ENCODE data around the gene C9orf40. TPM values are rescaled to one million over a fixed set of nuclear protein-coding genes. Genes with fewer than 3 reads are reported as not detected.

C9orf40 gene
- total and polyA plus RNA-seq, 7 experiments from 2014 or later: 1.8 to 13.6 (median 2.7) TPM

GRCh38 chr9:74979844-74980243 is 27.1 kb upstream of the C9orf40 start:
- ChIA-PET CTCF (no interaction called here), POLR2A (no interaction called here)
- H3K4me1 Mint-ChIP-seq: peaks cover 0 to 1% (median under 1%) of the 10 kb centered on the region in 7 donors
- intact Hi-C loops (cut with micrococcal nuclease): no loop called here
- DNase-seq (no peak), ATAC-seq (no peak)
- no peak overlapping the region for H3K4me3 Mint-ChIP-seq
- peaks cover 0 to 9% (median 0%) of the 10 kb centered on the region in 3 experiments for H3K36me3 ChIP-seq (ENCODE audit: control insufficient read depth in 2 of 3, insufficient read depth in 3 of 3, low read length in 3 of 3)
- no peak overlapping the region for H3K27ac ChIP-seq (ENCODE audit: low read depth, low read length)
- H3K4me3 ChIP-seq (ENCODE audit: low read length): no peak overlapping the region
- H3K27me3 ChIP-seq (ENCODE audit: control insufficient read depth in 2 of 2, insufficient read depth in 2 of 2, low read length in 2 of 2): no peaks in the 10 kb centered on the region
- H3K27me3 Mint-ChIP-seq: no peaks in the 10 kb centered on the region
- peaks cover 0 to 12% (median 0%) of the 10 kb centered on the region in 11 donors for H3K9me3 Mint-ChIP-seq
- peaks cover 0 to 59% (median 30%) of the 10 kb centered on the region in 5 donors for H3K36me3 Mint-ChIP-seq
- H3K27ac Mint-ChIP-seq: no peak overlapping the region
- H3K4me1 ChIP-seq (ENCODE audit: control insufficient read depth in 2 of 2, insufficient read depth in 2 of 2, low read length in 2 of 2): no peaks in the 10 kb centered on the region
- no peaks in the 10 kb centered on the region for H3K9me3 ChIP-seq (ENCODE audit: control insufficient read depth in 2 of 3, low read length in 3 of 3)

DNA sequence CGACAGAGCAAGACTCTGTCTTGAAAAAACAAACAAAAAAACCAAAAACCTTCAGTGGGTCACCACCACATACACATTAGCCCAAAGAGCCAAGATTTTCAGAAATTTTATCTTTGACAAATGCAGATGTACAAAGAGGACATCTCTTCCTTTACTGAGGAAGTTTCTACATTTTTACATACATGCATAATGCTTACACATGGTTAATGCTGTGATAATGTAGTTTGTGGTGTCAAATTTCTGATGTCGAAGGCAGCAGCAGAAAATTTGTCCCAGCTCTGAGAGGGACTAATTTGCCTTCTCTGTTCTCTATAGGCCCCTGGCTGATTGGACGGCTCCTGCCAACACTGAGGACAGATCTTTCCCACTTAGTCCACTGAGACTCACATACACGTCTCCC is 24.6 kb upstream of the C9orf40 start:
- Mint-ChIP-seq H3K4me3 (no peak overlapping the region), H3K36me3 (peaks cover 0 to 49% (median 32%) of the 10 kb centered on the region in 5 donors), H3K27ac (no peak overlapping the region), H3K4me1 (peaks cover 0 to 21% (median 13%) of the 10 kb centered on the region in 7 donors), H3K27me3 (no peaks in the 10 kb centered on the region), H3K9me3 (peaks cover 0 to 23% (median 0%) of the 10 kb centered on the region in 11 donors)
- H3K27ac ChIP-seq (ENCODE audit: low read depth, low read length): no peak overlapping the region
- H3K4me3 ChIP-seq (ENCODE audit: low read length): no peak overlapping the region
- H3K27me3 ChIP-seq (ENCODE audit: control insufficient read depth in 2 of 2, insufficient read depth in 2 of 2, low read length in 2 of 2): no peaks in the 10 kb centered on the region
- H3K9me3 ChIP-seq (ENCODE audit: control insufficient read depth in 2 of 3, low read length in 3 of 3): no peaks in the 10 kb centered on the region
- DNase-seq (no peak), ATAC-seq (no peak)
- intact Hi-C loops (cut with micrococcal nuclease): no loop called here
- CTCF ChIA-PET: no interaction called here
- no peaks in the 10 kb centered on the region for H3K4me1 ChIP-seq (ENCODE audit: control insufficient read depth in 2 of 2, insufficient read depth in 2 of 2, low read length in 2 of 2)
- no peaks in the 10 kb centered on the region for H3K36me3 ChIP-seq (ENCODE audit: control insufficient read depth in 2 of 3, insufficient read depth in 3 of 3, low read length in 3 of 3)
- POLR2A ChIA-PET: no interaction called here

DNA sequence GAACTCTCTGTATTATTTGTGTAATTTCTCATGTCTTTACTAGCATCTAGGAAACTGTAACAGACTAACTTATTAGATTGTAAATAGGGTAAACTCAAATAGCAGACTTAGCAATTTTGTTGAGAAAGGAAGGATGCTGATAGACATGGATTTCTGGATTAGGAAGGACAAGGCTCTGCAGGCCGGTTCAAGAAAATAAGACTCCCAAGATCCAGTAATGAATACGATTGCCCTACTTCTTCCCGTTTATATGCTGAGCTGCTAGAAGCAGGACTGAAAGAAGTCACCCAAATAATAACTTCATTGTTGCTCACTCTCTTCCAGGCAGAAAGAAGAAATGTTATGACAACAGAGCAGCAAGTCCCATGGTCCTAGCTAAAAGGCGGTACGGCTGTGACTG is 22.8 kb upstream of the C9orf40 start:
- no peak overlapping the region for H3K27ac ChIP-seq (ENCODE audit: low read depth, low read length)
- DNase-seq (no peak), ATAC-seq (no peak)
- H3K36me3 Mint-ChIP-seq: peaks cover 0 to 45% (median 36%) of the 10 kb centered on the region in 5 donors
- no peak overlapping the region for H3K4me3 ChIP-seq (ENCODE audit: low read length)
- no peaks in the 10 kb centered on the region for H3K9me3 ChIP-seq (ENCODE audit: control insufficient read depth in 2 of 3, low read length in 3 of 3)
- no peaks in the 10 kb centered on the region for H3K36me3 ChIP-seq (ENCODE audit: control insufficient read depth in 2 of 3, insufficient read depth in 3 of 3, low read length in 3 of 3)
- peaks cover 0 to 23% (median 0%) of the 10 kb centered on the region in 11 donors for H3K9me3 Mint-ChIP-seq
- intact Hi-C loops (cut with micrococcal nuclease): no loop called here
- ChIA-PET CTCF (no interaction called here), POLR2A (no interaction called here)
- H3K4me1 Mint-ChIP-seq: peaks cover 0 to 21% (median 13%) of the 10 kb centered on the region in 7 donors
- no peaks in the 10 kb centered on the region for H3K27me3 ChIP-seq (ENCODE audit: control insufficient read depth in 2 of 2, insufficient read depth in 2 of 2, low read length in 2 of 2)
- no peaks in the 10 kb centered on the region for H3K4me1 ChIP-seq (ENCODE audit: control insufficient read depth in 2 of 2, insufficient read depth in 2 of 2, low read length in 2 of 2)
- H3K4me3 Mint-ChIP-seq: no peak overlapping the region
- no peaks in the 10 kb centered on the region for H3K27me3 Mint-ChIP-seq
- H3K27ac Mint-ChIP-seq: peak overlapping the region in 1 of 9 donors; percentile 26

- no peaks in the 10 kb centered on the region for H3K36me3 ChIP-seq (ENCODE audit: control insufficient read depth in 2 of 3, insufficient read depth in 3 of 3, low read length in 3 of 3)
- intact Hi-C loops (cut with micrococcal nuclease): no loop called here
- ChIA-PET CTCF (no interaction called here), POLR2A (no interaction called here)
- H3K4me1 ChIP-seq (ENCODE audit: control insufficient read depth in 2 of 2, insufficient read depth in 2 of 2, low read length in 2 of 2): no peaks in the 10 kb centered on the region
- Mint-ChIP-seq H3K27me3 (no peaks in the 10 kb centered on the region), H3K4me3 (no peak overlapping the region), H3K27ac (peak overlapping the region in 2 of 9 donors; percentile 12 to 22), H3K4me1 (peaks cover 0 to 21% (median 13%) of the 10 kb centered on the region in 7 donors), H3K9me3 (peaks cover 0 to 23% (median 0%) of the 10 kb centered on the region in 11 donors), H3K36me3 (peaks cover 4 to 45% (median 32%) of the 10 kb centered on the region in 5 donors)
- no peak overlapping the region for H3K27ac ChIP-seq (ENCODE audit: low read depth, low read length)
- no peak for ATAC-seq
- DNase-seq: no peak
- no peaks in the 10 kb centered on the region for H3K9me3 ChIP-seq (ENCODE audit: control insufficient read depth in 2 of 3, low read length in 3 of 3)
- H3K27me3 ChIP-seq (ENCODE audit: control insufficient read depth in 2 of 2, insufficient read depth in 2 of 2, low read length in 2 of 2): no peaks in the 10 kb centered on the region
- H3K4me3 ChIP-seq (ENCODE audit: low read length): no peak overlapping the region
Measured at GRCh38 chr9:74974558-74974957, 21.8 kb upstream of the C9orf40 start.

DNA sequence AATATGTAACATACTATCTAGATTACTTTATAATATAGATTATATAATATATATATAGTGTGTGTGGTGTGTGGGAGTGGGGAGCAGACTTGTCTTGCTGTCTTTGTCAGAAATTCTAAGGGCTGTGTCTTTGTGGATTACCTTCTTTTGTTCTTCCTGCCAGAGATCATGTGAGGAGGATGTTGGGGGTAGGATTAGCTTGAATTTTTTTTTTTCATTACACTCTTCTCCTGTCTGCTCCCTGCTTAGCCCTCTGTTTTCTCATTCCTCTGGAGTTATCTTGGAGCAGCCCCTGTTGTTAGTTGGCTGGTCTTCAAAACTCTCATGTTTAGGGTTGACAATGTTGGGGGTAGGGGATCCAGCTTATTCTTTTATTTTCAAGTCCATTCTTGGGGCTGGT is 21.0 kb upstream of the C9orf40 start:
- POLR2A ChIA-PET: interaction anchor here (0.6 kb wide), 1 partner anchor 24 kb away, joined by 3 read pairs; no protein-coding TSS in a partner anchor
- intact Hi-C loops (cut with micrococcal nuclease): no loop called here

GRCh38 chr9:74963056-74963455 is 10.3 kb upstream of the C9orf40 start:
- Mint-ChIP-seq H3K27ac (no peak overlapping the region), H3K9me3 (peaks cover 3 to 32% (median 16%) of the 10 kb centered on the region in 11 donors), H3K4me1 (peaks cover 0 to 6% (median 0%) of the 10 kb centered on the region in 7 donors), H3K27me3 (no peaks in the 10 kb centered on the region), H3K4me3 (no peak overlapping the region), H3K36me3 (peaks cover 12 to 64% (median 40%) of the 10 kb centered on the region in 5 donors)
- Histone ChIP-seq H3K27ac (ENCODE audit: low read depth, low read length) (no peak overlapping the region), H3K36me3 (ENCODE audit: control insufficient read depth in 2 of 3, insufficient read depth in 3 of 3, low read length in 3 of 3) (no peaks in the 10 kb centered on the region), H3K27me3 (ENCODE audit: control insufficient read depth in 2 of 2, insufficient read depth in 2 of 2, low read length in 2 of 2) (no peaks in the 10 kb centered on the region), H3K4me1 (ENCODE audit: control insufficient read depth in 2 of 2, insufficient read depth in 2 of 2, low read length in 2 of 2) (no peaks in the 10 kb centered on the region), H3K4me3 (ENCODE audit: low read length) (no peak overlapping the region), H3K9me3 (ENCODE audit: control insufficient read depth in 2 of 3, low read length in 3 of 3) (peaks cover 0 to 8% (median 0%) of the 10 kb centered on the region in 3 experiments)
- no peak for DNase-seq
- CTCF ChIA-PET: no interaction called here
- POLR2A ChIA-PET: interaction anchor here (0.9 kb wide), 1 partner anchor 12 kb away, joined by 3 read pairs; no protein-coding TSS in a partner anchor
- ATAC-seq: peak; percentile 16
- intact Hi-C loops (cut with micrococcal nuclease): no loop called here

More for the DNA sequence above, 21.0 kb upstream of the C9orf40 start:
- Histone ChIP-seq H3K9me3 (ENCODE audit: control insufficient read depth in 2 of 3, low read length in 3 of 3) (no peaks in the 10 kb centered on the region), H3K27ac (ENCODE audit: low read depth, low read length) (no peak overlapping the region), H3K4me1 (ENCODE audit: control insufficient read depth in 2 of 2, insufficient read depth in 2 of 2, low read length in 2 of 2) (no peaks in the 10 kb centered on the region), H3K36me3 (ENCODE audit: control insufficient read depth in 2 of 3, insufficient read depth in 3 of 3, low read length in 3 of 3) (no peaks in the 10 kb centered on the region), H3K27me3 (ENCODE audit: control insufficient read depth in 2 of 2, insufficient read depth in 2 of 2, low read length in 2 of 2) (no peaks in the 10 kb centered on the region), H3K4me3 (ENCODE audit: low read length) (no peak overlapping the region)
- ATAC-seq (no peak), DNase-seq (no peak)
- H3K4me3 Mint-ChIP-seq: peak overlapping the region in 1 of 10 donors; percentile 39
- H3K27ac Mint-ChIP-seq: peak overlapping the region in 4 of 9 donors; percentile 22 to 67 (median 31)
- CTCF ChIA-PET: no interaction called here
- H3K9me3 Mint-ChIP-seq: peaks cover 0 to 23% (median 0%) of the 10 kb centered on the region in 11 donors
- no peaks in the 10 kb centered on the region for H3K27me3 Mint-ChIP-seq
- H3K36me3 Mint-ChIP-seq: peaks cover 5 to 47% (median 32%) of the 10 kb centered on the region in 5 donors
- H3K4me1 Mint-ChIP-seq: peaks cover 0 to 21% (median 13%) of the 10 kb centered on the region in 7 donors

- ATAC-seq (no peak), DNase-seq (no peak)
- peaks cover 12 to 57% (median 35%) of the 10 kb centered on the region in 5 donors for H3K36me3 Mint-ChIP-seq
- ChIA-PET POLR2A (no interaction called here), CTCF (no interaction called here)
- intact Hi-C loops (cut with micrococcal nuclease): no loop called here
- no peak overlapping the region for H3K27ac Mint-ChIP-seq
- H3K4me3 Mint-ChIP-seq: no peak overlapping the region
- Histone ChIP-seq H3K4me3 (ENCODE audit: low read length) (no peak overlapping the region), H3K27ac (ENCODE audit: low read depth, low read length) (no peak overlapping the region), H3K4me1 (ENCODE audit: control insufficient read depth in 2 of 2, insufficient read depth in 2 of 2, low read length in 2 of 2) (no peaks in the 10 kb centered on the region), H3K36me3 (ENCODE audit: control insufficient read depth in 2 of 3, insufficient read depth in 3 of 3, low read length in 3 of 3) (no peaks in the 10 kb centered on the region), H3K9me3 (ENCODE audit: control insufficient read depth in 2 of 3, low read length in 3 of 3) (peaks cover 0 to 8% (median 0%) of the 10 kb centered on the region in 3 experiments), H3K27me3 (ENCODE audit: control insufficient read depth in 2 of 2, insufficient read depth in 2 of 2, low read length in 2 of 2) (no peaks in the 10 kb centered on the region)
- H3K4me1 Mint-ChIP-seq: peaks cover 0 to 6% (median 0%) of the 10 kb centered on the region in 7 donors
- H3K9me3 Mint-ChIP-seq: peaks cover 3 to 32% (median 16%) of the 10 kb centered on the region in 11 donors
- no peaks in the 10 kb centered on the region for H3K27me3 Mint-ChIP-seq
Measured at GRCh38 chr9:74961496-74961895, 8.8 kb upstream of the C9orf40 start.
